AG09309 (cell line): ENCODE data around the gene MTOR.

Source experiments
- DNase-seq: peaks from one replicate; pipeline ENCODE4 v3.0.0-alpha.2; 2010; ENCODE audit warnings: low read depth
- H3K4me3 ChIP-seq: 2 replicates; pipeline ENCODE4 v1.5.1; 2011; ENCODE audit warnings: mild to moderate bottlenecking, low read depth, low read length, moderate library complexity; ENCODE audit not compliant: control insufficient read depth
- TF ChIP-seq, protein P1 (sequence below): IDR thresholded peaks from 2 replicates; pipeline ENCODE4 v1.5.1; 2011; ENCODE audit warnings: mild to moderate bottlenecking, low read depth, low read length, inconsistent platforms; ENCODE audit not compliant: insufficient read depth, control insufficient read depth; ENCODE audit errors: missing control alignments

The MTOR gene

DNA sequence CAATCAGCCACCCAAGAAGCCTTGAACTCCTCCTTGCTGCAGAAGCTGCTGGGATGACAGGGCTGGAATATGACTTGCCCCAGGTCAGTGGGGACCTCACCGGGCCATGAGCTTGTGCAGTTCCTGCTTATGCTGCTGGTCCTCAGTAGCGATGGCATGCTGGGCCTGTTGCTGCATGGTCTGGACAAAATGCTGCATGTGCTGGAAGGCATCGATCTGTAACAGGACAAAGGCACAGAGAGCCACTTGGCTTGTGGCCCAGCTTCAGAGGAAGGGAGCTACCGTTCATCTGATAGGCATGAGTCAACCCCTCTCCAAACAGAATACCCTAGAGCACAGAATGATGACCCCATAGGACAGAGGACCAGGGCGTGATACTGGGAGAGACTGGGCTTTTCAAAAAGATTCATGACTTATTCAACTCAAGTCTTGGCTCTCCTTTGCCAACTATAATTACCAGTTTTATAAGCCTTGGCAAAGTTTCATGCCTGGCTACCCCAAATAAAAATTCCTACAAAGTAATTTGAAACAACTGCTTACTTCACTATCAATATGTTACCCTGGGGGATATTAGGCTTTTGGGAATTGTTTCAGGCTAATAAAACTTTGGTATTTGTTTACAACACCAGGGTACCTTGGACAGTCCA is 128.0 kb downstream of the MTOR start:
- no peak overlapping the region for H3K4me3 ChIP-seq
- peak; percentile 68 for DNase-seq
- TF ChIP-seq, protein P1, sequence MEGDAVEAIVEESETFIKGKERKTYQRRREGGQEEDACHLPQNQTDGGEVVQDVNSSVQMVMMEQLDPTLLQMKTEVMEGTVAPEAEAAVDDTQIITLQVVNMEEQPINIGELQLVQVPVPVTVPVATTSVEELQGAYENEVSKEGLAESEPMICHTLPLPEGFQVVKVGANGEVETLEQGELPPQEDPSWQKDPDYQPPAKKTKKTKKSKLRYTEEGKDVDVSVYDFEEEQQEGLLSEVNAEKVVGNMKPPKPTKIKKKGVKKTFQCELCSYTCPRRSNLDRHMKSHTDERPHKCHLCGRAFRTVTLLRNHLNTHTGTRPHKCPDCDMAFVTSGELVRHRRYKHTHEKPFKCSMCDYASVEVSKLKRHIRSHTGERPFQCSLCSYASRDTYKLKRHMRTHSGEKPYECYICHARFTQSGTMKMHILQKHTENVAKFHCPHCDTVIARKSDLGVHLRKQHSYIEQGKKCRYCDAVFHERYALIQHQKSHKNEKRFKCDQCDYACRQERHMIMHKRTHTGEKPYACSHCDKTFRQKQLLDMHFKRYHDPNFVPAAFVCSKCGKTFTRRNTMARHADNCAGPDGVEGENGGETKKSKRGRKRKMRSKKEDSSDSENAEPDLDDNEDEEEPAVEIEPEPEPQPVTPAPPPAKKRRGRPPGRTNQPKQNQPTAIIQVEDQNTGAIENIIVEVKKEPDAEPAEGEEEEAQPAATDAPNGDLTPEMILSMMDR = no peak

DNA sequence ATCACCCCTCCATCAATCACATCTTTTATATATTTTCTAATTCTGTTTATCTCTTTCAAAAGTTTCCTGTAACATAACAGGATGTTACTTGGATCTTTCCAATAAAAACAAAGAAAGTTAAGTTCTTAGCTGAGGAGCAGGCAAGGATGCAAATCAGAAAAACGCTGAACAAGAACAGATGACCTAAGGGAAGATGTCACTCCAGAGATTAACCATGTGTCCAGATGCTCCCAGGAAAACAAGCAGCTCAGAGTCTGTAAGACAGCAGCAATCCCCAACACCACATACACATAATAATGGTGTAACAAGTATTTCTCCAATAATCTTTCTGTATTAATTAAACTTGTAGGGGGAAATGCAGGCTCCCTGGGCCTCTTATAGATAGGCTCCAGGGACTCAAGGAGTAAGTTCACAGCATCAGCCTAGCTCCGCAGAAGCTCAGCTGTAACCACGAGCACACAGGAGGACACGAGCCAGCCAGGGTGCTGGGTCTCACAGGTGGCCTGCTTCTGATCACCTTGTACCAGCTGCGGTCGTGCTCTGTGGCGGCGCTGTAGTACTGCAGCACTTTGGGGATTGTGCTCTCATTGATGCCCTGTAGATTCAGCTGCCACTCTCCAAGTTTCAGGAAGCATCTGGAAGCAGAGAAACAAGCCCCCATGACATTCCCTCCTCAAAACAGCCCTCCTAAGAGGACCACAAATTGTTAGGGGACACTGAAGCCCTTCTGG is 129.6 kb downstream of the MTOR start:
- TF ChIP-seq, protein P1 = no peak
- no peak for DNase-seq
- no peak overlapping the region for H3K4me3 ChIP-seq

DNA sequence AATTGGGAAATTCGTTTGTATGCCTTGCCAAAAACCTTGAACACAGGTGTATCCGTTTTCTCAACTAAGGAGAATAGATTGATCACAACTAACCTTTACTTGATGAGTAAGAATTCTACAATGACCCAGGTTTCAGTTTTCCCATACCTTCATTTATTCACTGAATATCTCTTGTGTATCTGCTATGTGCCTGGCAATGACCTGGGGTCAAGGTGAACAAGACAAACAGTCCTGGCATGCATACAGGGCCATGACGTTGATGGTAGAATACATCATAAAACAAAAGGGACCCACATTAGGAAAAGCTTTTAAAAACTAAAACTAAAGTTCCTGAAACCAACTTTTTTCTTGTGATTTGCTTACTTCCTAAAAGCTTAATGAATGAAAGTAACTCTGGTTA is 130.5 kb downstream of the MTOR start:
- no peak for DNase-seq
- H3K4me3 ChIP-seq = no peak overlapping the region
- TF ChIP-seq, protein P1 = no peak

DNA sequence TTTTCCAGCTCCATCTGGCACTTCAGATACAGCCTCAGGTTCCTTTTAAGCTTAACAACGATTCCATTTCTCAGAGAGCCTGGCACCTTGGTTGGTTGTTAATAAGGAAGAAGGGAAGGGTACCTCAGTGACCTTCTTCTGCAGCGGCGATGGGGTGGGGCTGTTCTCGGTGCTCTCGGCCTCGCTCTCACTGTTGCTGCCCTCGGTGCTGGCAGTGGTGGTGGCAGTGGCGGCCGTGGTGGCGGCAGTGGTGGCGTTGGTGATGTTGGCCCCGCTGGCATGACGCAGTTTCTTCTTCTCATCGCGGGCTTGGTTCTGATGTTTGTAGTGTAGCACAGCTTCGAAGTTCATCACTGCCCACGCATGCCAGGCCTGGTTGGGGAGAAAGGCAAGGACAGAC is 131.9 kb downstream of the MTOR start:
- TF ChIP-seq, protein P1 = no peak
- DNase-seq = no peak
- H3K4me3 ChIP-seq = no peak overlapping the region

DNA sequence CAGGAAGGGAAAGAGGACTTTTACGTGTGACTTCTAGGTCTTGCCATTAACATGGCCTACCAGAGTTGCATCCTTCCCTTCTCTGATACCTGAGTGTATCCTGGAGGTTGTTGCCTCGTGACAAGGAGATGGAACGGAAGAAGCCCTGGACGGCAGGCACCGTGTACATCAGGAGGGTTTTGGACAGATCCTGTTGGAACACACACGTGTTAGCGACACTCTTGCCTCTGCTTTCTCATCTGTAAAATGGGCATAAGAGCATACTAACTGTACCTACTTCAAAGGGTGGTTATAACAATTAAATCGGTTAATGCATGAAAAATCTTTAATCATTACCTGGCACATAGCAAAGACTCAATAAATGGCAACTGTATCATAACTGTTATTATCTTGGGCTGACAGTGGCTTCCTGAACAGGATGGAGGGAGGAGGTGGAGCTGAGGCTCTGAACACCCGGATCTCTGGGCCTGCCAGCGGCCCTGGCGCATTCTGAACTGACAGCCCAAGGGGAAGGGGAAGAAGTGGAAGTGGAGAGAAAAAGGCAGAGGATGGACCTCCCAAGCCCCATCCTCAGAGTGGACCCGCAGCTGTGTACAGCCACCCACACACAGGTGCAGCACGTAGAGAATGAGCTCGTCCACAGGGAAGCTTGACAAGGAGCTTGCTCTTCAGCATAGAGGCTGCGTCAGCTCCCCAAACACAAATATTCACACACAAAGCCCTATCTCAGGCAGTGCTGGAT is 132.5 kb downstream of the MTOR start:
- no peak for DNase-seq

DNA sequence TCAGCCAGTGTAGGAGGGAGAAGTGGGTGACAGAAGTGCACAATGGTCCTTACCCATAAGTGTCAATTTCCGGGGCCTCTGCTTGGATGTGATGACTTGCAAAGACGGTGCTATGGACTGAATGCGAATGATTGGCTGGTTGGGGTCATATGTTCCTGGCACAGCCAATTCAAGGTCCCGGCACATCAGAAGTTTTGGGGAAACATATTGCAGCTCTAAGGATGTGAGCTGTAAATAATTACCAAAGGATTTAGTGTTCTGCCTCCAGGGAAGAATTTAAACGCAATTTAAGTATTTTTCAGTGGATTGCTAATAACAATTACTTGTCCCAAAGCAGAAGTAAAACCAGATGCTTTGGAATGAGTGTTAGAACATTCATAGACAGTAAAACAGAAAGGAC is 135.8 kb downstream of the MTOR start:
- DNase-seq = no peak

More for the DNA sequence above, 132.5 kb downstream of the MTOR start:
- no peak overlapping the region for H3K4me3 ChIP-seq
- TF ChIP-seq, protein P1 = no peak

More for the DNA sequence above, 135.8 kb downstream of the MTOR start:
- no peak overlapping the region for H3K4me3 ChIP-seq
- TF ChIP-seq, protein P1 = no peak
